Suppressor macrophage treated with lipopolysaccharide for 1 hour (primary cell): ENCODE data around the gene ALX3.
A peak's percentile ranks its signal among the peaks of the same experiment; 100 is the strongest.

Source experiments
- DNase-seq, 3 donors: peaks; one replicate each; pipeline ENCODE4 v3.0.0-alpha.2; 2020 to 2022

Gene ALX3

GRCh38 chr1:110063781-110064180 is 6.7 kb downstream of the ALX3 start:
- no peak for DNase-seq

DNA sequence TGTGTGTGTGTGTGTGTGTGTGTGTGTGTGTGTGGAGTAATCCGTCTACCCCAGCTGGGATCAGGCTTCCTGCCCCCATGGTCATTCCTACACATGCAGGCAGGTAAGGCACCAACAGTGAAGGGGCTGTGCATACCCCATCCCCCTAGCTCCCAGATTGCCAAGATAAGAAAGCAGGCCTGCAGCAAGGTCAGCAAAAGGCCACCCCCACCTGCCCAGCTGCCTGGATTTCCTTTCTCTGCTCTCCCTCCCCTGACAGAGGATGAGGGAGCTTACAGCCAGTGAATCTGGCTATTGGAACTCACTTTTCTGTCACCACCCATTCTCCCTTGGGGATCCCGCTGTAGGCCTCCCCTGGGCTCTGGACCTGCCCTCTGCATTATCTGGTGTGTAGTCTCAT is 7.9 kb downstream of the ALX3 start:
- no peak for DNase-seq

- no peak for DNase-seq
Measured at GRCh38 chr1:110061341-110061740, 9.1 kb downstream of the ALX3 start.

- DNase-seq, result no peak
Measured at GRCh38 chr1:110060662-110061060, 9.8 kb downstream of the ALX3 start.

DNA sequence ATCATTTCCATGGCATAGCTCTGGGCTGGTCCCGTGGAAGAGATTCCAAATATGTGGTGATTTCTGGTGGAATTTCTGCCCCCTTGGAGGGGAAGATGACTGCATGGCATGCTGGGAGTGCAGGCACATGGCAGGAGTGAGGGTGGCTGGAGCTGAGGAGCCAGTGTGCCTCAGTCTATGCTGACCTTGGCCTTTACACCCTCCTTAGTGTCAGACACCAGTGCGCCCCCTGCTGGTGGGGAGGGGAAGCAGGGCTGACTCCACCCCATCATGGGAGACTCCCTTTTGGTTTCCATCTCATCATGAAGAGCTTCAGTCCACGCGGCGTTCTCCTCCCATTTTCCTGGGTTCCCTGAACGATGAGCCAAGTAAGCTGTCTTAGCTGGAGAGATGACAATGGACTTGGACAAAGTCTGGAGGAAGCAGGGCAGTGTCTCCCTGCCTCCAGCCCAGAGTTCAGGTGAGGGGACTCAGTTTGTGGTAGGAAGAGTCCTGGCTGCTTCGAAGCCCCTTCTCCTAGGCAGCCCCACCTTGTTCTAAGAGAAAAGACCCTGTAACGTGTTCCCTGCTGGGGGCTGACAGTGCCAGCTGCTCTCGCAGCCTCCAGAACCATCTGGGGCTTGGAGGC is 10.3 kb downstream of the ALX3 start:
- DNase-seq, result peak; percentile 80 to 91 (median 81)

DNA sequence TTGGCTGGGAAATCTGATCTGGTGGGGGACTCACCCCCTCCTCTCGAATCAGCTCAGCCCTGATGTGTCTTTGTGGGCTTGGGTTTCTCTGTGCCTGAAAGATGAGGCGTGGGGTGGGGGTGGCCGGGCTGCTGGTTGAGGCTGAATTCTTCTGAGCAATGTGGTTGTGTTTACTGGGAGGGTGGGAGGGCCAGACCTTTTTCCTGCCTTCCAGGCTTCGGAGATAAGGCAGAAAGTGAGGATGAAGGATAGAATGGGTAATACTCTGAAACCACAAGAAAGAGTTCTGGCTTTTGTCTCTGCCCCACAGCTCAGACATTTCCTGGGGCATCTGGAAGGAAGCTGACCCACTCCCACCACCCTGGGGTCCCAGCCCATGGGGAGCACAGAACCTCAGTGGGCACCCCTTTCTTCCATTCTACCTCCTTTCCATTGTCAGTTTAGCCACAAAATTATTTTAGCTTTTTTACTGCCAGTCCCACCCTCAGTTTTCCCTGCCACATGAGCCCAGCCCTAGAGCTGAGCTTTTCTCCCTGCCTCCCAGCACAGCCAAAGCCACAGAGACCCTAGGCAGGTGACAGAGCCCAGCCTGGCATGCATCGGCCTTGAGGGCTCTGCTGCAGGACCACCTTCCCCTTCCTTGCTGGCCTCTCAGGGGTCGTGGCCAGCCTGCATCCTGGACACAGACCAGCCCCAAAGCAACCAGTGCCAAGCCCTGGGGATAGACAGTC is 11.2 kb downstream of the ALX3 start:
- no peak for DNase-seq

- no peak for DNase-seq
Measured at GRCh38 chr1:110058591-110058990, 11.9 kb downstream of the ALX3 start.

DNA sequence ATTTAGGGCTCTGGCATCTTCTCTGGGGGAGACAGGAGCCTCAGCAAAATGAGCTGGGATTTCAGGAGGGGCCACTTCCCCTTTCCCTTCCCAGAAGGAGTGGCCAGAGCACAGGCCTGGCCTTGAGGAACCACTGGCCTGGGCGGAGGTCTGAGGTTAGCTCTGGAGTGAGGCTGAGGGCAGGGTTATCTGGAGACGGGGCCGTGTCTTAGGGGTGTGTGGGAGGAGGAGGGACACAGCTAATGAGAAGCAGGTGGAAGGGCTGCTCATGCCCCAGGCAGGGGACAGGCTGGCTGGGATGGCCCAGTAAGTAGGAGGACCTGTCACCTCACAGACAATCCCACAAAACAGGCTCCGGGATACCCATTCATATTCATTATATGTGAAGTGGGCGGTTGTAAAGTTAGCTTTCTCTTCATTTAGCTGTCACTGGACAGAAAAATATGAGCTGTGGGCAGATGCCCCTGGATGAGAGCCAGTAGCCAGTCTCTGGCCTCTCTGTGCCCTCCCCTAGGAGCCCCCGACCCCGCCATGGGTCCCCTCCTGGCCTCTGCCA is 12.4 kb downstream of the ALX3 start:
- peak; percentile 59 to 77 (median 66) for DNase-seq

GRCh38 chr1:110056776-110057175 is 13.7 kb downstream of the ALX3 start:
- DNase-seq, result peak in 1 of 3 donors; percentile 14

DNA sequence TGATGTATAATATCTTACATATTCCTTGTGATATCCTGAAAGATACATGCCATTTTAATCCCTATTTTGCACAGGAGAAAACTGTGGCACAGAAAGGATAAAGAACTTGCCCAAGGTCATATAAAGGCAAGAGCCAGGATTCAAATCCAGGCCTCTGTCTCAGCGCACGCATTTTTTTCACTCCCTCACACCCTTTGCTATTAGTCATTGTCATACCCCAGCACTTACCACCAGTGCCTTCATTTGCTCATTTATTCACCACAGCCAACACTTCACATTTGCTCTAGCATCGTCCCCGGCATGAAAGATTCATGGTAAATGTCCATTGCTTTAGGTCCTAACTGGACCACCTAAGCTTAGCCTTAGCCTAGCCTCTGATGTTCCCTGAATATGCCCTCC is 14.2 kb downstream of the ALX3 start:
- no peak for DNase-seq

DNA sequence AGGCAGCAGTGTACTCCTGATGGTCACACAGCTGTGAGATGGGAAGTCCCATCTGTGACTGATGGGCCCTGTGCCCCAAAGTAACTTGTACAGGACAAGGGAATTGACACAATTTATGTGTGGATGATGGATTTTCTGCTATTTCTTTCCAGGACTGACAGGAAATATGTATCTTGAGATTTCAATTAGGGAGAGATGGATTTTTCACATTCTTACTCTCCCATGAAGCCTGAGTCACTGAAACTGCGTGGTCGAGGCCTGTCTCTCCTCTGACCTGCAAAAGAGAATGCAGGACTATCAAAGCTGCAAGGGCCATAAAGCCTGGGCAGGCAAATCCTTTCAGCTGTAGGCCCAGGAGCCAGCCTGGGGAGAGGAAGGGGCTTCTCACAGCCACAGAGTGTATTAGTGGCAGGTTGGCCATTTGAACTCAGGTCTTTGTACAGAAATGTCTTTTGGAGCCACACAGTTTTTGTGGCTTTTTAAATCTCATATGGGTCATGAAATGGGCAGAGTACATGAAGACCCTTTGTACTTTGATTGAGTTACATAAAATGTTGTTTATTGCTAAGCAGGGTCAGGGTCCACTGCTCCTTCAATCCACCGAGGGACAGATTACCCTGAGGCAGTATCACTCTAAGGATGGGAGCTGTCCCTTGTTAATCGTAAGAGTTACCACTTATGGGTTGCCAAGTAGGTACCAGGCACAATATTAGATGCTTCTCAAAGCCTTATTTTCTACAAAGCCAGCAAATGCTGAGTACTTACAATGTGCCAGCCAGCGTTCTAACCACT is 14.8 kb downstream of the ALX3 start:
- no peak for DNase-seq

- peak; percentile 51 to 77 (median 71) for DNase-seq
Measured at GRCh38 chr1:110053552-110054428, 16.7 kb downstream of the ALX3 start.

GRCh38 chr1:110051262-110051648 is 19.2 kb downstream of the ALX3 start:
- DNase-seq, result no peak

- DNase-seq, result no peak
Measured at GRCh38 chr1:110050602-110051261, 19.7 kb downstream of the ALX3 start.

- DNase-seq, result no peak
Measured at GRCh38 chr1:110049801-110050601, 20.5 kb downstream of the ALX3 start.

GRCh38 chr1:110048923-110049601 is 21.4 kb downstream of the ALX3 start:
- DNase-seq, result no peak

GRCh38 chr1:110048240-110048639 is 22.2 kb downstream of the ALX3 start:
- no peak for DNase-seq

GRCh38 chr1:110047463-110047862 is 23.0 kb downstream of the ALX3 start:
- DNase-seq, result no peak

- no peak for DNase-seq
Measured at GRCh38 chr1:110043016-110043415, 27.5 kb downstream of the ALX3 start.

GRCh38 chr1:110040548-110040947 is 29.9 kb downstream of the ALX3 start:
- peak; percentile 53 to 67 (median 55) for DNase-seq
